Calu3 (cell line): ENCODE results near the gene AP3B2. TPM values are rescaled to one million over a fixed set of nuclear protein-coding genes. Genes with fewer than 3 reads are reported as not detected.
A peak's percentile ranks its signal among the peaks of the same experiment; 100 is the strongest.

Experiments
- BruUV-seq: library from RNA; stranded (reverse); fragments of 400-500 nt; replicated peaks from 2 replicates; lab custom pipeline; 2021; lab: Mats Ljungman, UMichigan
- CTCF ChIA-PET: fragments of 300-600 bp; sonication (Branson Sonifier 250); formaldehyde crosslinking; loops from one replicate; lab custom pipeline; 2022; ENCODE audit warnings: antibody characterized with exemption; lab: Charles Lee
- DNase-seq: peaks from one replicate; pipeline ENCODE4 v3.0.0; 2022
- H3K27ac Mint-ChIP-seq: one replicate; pipeline ENCODE4 v1.8.0; 2022; ENCODE audit warnings: mixed read lengths; ENCODE audit not compliant: unreplicated experiment
- H3K27me3 Mint-ChIP-seq: one replicate; pipeline ENCODE4 v1.8.0; 2022; ENCODE audit warnings: mixed read lengths; ENCODE audit not compliant: unreplicated experiment
- H3K36me3 Mint-ChIP-seq: one replicate; pipeline ENCODE4 v1.8.0; 2022; ENCODE audit warnings: mild to moderate bottlenecking, moderate library complexity, mixed read lengths; ENCODE audit not compliant: insufficient read depth, unreplicated experiment
- H3K4me1 Mint-ChIP-seq: one replicate; pipeline ENCODE4 v1.8.0; 2022; ENCODE audit warnings: mild to moderate bottlenecking, low read depth, mixed read lengths; ENCODE audit not compliant: unreplicated experiment
- H3K4me3 Mint-ChIP-seq: one replicate; pipeline ENCODE4 v1.8.0; 2022; ENCODE audit warnings: mild to moderate bottlenecking, low read depth, moderate library complexity, mixed read lengths; ENCODE audit not compliant: unreplicated experiment
- H3K9me3 Mint-ChIP-seq: one replicate; pipeline ENCODE4 v1.8.0; 2022; ENCODE audit warnings: low read depth, mixed read lengths; ENCODE audit not compliant: unreplicated experiment
- CTCF ChIP-seq: fragments of 200-600 bp; IDR thresholded peaks from one replicate; pipeline ENCODE4 v1.8.0; 2022; ENCODE audit warnings: antibody characterized with exemption; ENCODE audit not compliant: unreplicated experiment
- intact Hi-C: fragments of 100-400 bp; cut with micrococcal nuclease; formaldehyde crosslinking; loops from one replicate; pipeline ENCODE4 v1.10.0; 2022; ENCODE audit not compliant: unreplicated experiment
- total RNA-seq: library from RNA; stranded (reverse); gene quantifications from 2 replicates; pipeline ENCODE4 v1.2.3, GENCODE V29; 2022

Gene AP3B2
- total RNA-seq, 1 experiment from 2014 or later: 24.7 TPM

GRCh38 chr15:82726816-82727215 lies 17.1 kb upstream of the AP3B2 start:
- intact Hi-C loops: no loop called here
- CTCF ChIA-PET: no interaction called here
- no peaks in the 10 kb centered on the region for H3K27me3 Mint-ChIP-seq
- H3K4me1 Mint-ChIP-seq: no peaks in the 10 kb centered on the region
- no peak for TF ChIP-seq CTCF
- no peaks in the 10 kb centered on the region for H3K36me3 Mint-ChIP-seq
- DNase-seq: no peak
- H3K4me3 Mint-ChIP-seq: no peak overlapping the region
- no peaks in the 10 kb centered on the region for H3K9me3 Mint-ChIP-seq
- no peak overlapping the region for H3K27ac Mint-ChIP-seq
- BruUV-seq: no TSS peak

DNA sequence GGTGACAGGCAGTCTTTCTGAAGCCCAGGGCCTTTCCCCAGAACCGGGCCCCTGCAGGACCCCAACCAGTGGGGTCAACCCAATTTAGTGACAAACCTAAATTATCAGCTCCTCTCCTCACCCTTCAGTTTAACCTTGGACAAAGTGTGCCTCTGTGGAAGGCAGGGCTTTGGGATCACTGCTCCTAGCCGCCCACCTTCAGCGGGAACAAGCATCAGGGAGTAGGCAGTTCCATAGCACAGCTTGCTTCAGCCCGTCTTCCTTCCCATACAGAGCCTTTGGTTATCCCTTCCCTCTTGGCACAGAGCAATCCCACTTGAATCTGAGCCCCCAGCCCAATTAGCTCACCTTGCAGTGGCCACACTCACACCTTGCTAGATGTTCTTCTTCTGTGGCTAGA lies 5.3 kb upstream of the AP3B2 start:
- H3K4me1 Mint-ChIP-seq: peaks cover 18% of the 10 kb centered on the region
- DNase-seq: no peak
- intact Hi-C loops: no loop called here
- H3K4me3 Mint-ChIP-seq: no peak overlapping the region
- peaks cover 2% of the 10 kb centered on the region for H3K36me3 Mint-ChIP-seq
- no peak overlapping the region for H3K27ac Mint-ChIP-seq
- CTCF ChIA-PET: no interaction called here
- no peak for TF ChIP-seq CTCF
- no TSS peak for BruUV-seq
- H3K9me3 Mint-ChIP-seq: peaks cover 6% of the 10 kb centered on the region
- H3K27me3 Mint-ChIP-seq: peaks cover 8% of the 10 kb centered on the region

GRCh38 chr15:82714016-82714415 lies 4.3 kb upstream of the AP3B2 start:
- no peak overlapping the region for H3K27ac Mint-ChIP-seq
- CTCF ChIA-PET: interaction anchor here (1.1 kb wide), 1 partner anchor 36 kb away, joined by 4 read pairs; no protein-coding TSS in a partner anchor
- DNase-seq: peak; percentile 61

DNA sequence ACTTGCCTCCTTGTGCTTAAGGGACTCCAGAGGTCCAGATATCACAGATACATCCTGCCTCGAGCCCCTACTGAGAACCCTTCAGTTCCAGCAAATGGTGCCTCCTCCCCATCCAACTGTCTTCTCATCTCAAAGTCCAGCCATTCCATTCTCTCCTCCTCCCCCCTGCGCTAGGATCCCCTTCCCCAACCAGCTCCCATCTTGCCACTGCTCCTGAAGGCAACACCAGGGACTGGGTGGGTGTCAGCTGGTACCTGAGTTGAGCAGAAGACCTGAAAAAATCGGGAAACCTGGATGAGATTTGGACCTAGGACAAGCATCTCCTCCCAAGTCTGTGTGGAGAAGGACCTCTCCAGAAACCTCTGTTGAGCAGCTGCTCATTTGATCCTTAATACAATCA lies 2.4 kb upstream of the AP3B2 start:
- Mint-ChIP-seq H3K9me3 (peaks cover 6% of the 10 kb centered on the region), H3K27ac (no peak overlapping the region), H3K4me3 (no peak overlapping the region), H3K27me3 (no peaks in the 10 kb centered on the region), H3K36me3 (peaks cover 10% of the 10 kb centered on the region), H3K4me1 (peaks cover 18% of the 10 kb centered on the region)
- intact Hi-C loops: loop anchor here (5.0 kb wide), 1 partner anchor 40 kb away; no protein-coding TSS in a partner anchor
- TF ChIP-seq CTCF: no peak
- CTCF ChIA-PET: interaction anchor here (0.6 kb wide), 2 partner anchors 68 to 968 kb away, joined by 3 read pairs; no protein-coding TSS in a partner anchor
- no peak for DNase-seq
- no TSS peak for BruUV-seq

More at GRCh38 chr15:82714016-82714415, 4.3 kb upstream of the AP3B2 start:
- Mint-ChIP-seq H3K36me3 (peaks cover 10% of the 10 kb centered on the region), H3K4me3 (no peak overlapping the region), H3K4me1 (peaks cover 18% of the 10 kb centered on the region), H3K27me3 (no peaks in the 10 kb centered on the region), H3K9me3 (peaks cover 6% of the 10 kb centered on the region)
- BruUV-seq: no TSS peak
- intact Hi-C loops: loop anchor here (5.0 kb wide), 1 partner anchor 38 kb away; no protein-coding TSS in a partner anchor
- TF ChIP-seq CTCF: no peak
